Measurements from ENCODE around the gene KCNK6. TPM values are rescaled to one million over a fixed set of nuclear protein-coding genes. Genes with fewer than 3 reads are reported as not detected.
A peak's percentile ranks its signal among the peaks of the same experiment; 100 is the strongest.

Gene KCNK6
- total RNA-seq, 1 donor from 2014 or later: 2.7 TPM

DNA sequence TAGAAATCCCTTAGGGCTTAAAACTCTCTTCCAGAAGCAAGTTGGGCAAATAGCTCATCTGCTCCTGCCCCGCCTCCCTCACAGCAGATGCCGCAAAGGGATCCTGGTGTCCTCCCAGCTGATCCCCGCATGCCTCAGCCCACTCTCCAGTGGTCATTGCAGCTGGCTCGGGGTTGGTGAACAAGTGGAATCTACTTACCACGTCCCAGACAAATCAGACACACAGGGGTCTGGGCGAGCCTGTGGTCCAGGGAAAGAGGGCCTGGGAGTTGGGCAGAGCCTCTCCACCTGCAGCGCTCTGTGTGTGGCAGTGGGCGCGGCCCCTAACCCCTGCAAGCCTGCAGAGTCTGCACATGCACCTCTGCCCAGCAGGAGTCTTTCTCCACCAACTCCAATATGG, 26.4 kb upstream of the KCNK6 start:
- Mint-ChIP-seq H3K4me1 (ENCODE audit: low read depth, unreplicated experiment) (peaks cover 14% of the 10 kb centered on the region), H3K27ac (ENCODE audit: unreplicated experiment) (no peak overlapping the region), H3K27me3 (ENCODE audit: unreplicated experiment) (no peaks in the 10 kb centered on the region), H3K4me3 (ENCODE audit: unreplicated experiment) (peak overlapping the region; percentile 28), H3K36me3 (ENCODE audit: unreplicated experiment) (no peaks in the 10 kb centered on the region), H3K9me3 (ENCODE audit: unreplicated experiment) (peaks cover 2% of the 10 kb centered on the region)
- TF ChIP-seq CTCF (IDR thresholded peaks at IDR 0.05; ENCODE audit: partially characterized antibody, unreplicated experiment): no peak
- peak; percentile 41 for DNase-seq

DNA sequence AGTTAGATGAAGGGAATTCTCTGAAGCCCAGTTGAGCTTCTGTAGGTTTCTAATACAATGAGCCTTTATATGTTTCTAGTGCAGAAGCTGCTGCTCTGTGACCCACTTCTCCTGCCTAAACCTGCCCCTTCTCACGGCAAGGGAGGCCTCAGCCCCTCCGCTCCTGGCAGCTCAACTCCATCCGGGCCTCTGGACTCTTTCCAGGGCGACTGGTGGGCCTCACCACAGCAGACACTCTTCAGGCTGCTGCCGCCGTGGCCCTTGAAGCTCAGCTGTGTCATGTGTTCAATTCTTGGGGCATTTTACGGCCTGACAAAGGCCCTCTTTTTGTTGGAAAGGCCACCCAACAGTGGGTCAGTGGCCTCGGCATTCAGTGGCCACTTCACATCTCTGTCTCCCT, 25.6 kb upstream of the KCNK6 start:
- no peak for TF ChIP-seq CTCF (IDR thresholded peaks at IDR 0.05; ENCODE audit: partially characterized antibody, unreplicated experiment)
- peaks cover 3% of the 10 kb centered on the region for H3K9me3 Mint-ChIP-seq (ENCODE audit: unreplicated experiment)
- no peak for DNase-seq
- no peaks in the 10 kb centered on the region for H3K27me3 Mint-ChIP-seq (ENCODE audit: unreplicated experiment)
- H3K27ac Mint-ChIP-seq (ENCODE audit: unreplicated experiment): peak overlapping the region; percentile 33
- H3K4me3 Mint-ChIP-seq (ENCODE audit: unreplicated experiment): no peak overlapping the region
- H3K4me1 Mint-ChIP-seq (ENCODE audit: low read depth, unreplicated experiment): peaks cover 17% of the 10 kb centered on the region
- no peaks in the 10 kb centered on the region for H3K36me3 Mint-ChIP-seq (ENCODE audit: unreplicated experiment)

DNA sequence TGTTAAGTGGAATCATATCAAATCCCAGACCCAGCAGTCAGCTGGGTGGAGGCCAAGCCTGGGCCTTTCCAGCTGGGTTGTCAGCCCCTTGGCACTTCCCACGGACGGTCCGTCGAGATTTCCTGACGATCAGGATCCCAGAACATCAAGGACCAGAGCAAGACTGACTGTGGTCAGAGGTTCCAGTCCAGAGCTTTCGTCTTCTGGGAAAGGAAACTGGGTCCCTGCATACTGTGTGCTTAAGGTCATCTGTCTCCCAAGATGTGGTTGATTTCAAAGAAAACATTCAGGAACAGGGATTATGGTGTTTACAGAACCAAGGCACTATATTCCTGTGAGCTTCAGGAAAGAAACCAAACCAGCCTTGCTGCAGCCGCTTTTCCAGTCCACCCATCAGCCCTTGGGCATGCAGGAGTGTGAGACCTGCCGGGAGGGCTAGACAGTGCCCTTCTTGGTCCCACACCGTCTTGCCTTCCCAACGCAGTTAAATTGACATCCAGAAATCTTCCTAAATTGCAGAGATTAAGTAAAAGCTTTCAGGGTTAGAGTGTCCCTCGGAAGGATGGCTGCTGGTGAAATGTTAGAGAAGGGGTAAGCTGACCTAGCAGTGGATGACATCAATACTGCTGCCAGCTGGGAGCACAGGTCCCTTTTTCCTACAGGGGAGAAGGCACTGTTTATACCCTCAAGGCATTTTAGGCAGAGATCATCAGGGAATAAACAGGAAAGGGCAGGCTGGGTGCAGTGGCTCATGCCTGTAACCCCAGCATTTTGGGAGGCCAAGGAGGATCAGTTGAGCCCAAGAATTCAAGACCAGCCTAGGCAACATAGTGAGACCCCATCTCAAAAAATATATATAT, 20.6 kb upstream of the KCNK6 start:
- no peak for DNase-seq
- TF ChIP-seq CTCF (IDR thresholded peaks at IDR 0.05; ENCODE audit: partially characterized antibody, unreplicated experiment): no peak
- Mint-ChIP-seq H3K4me3 (ENCODE audit: unreplicated experiment) (no peak overlapping the region), H3K9me3 (ENCODE audit: unreplicated experiment) (peaks cover 3% of the 10 kb centered on the region), H3K27ac (ENCODE audit: unreplicated experiment) (peak overlapping the region; percentile 72), H3K4me1 (ENCODE audit: low read depth, unreplicated experiment) (peaks cover 17% of the 10 kb centered on the region), H3K27me3 (ENCODE audit: unreplicated experiment) (peaks cover 3% of the 10 kb centered on the region), H3K36me3 (ENCODE audit: unreplicated experiment) (no peaks in the 10 kb centered on the region)

DNA sequence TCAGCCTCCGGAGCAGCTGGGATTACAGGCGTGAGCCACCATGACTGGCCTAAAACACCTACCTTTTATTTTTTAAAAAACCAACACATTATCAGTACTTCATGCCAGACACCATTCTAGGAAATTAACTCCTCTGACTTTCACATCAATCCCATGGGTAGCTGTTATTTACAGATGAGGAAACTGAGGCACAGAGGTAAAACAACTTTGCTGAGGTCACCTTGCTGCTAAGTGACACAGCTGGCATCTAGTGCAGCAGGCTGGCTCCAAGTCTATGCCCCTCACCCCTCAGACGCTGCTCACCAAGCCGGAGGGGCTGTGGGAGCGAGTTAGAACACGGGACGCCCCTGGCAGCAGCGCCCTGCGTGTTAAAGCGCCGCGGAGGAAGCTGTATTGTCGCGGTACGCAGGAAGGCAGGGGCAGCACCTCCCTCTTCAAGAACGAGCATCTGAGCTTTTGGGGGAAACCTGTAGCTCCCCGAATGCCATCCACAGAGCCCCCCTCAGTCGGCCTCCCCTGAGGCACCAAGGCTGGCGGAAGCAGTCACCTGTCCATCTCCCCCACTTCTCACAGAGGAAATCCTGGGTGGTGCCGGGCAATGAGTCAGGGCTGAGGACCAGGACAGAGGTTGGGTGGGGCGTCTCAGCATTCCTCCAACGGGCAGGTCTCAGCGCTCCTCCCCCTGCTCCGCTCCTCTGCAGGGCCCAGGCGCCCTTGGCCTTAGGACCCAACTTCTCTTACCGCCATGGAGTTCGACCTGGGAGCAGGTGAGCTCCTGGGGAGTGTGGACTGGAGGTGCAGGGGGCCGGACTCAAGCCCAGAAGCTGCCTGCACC, 15.9 kb upstream of the KCNK6 start, which contains the start of gene C19orf33:
Gene C19orf33 (plus strand): TSS at position 735 of the 835 bp plus-strand sequence. CDS start 11 bp downstream, at position 746.
- no peak for TF ChIP-seq CTCF (IDR thresholded peaks at IDR 0.05; ENCODE audit: partially characterized antibody, unreplicated experiment)
- Mint-ChIP-seq H3K27ac (ENCODE audit: unreplicated experiment) (no peak within 1 kb of the TSS), H3K9me3 (ENCODE audit: unreplicated experiment) (peaks cover 4% of the 10 kb centered on the region), H3K36me3 (ENCODE audit: unreplicated experiment) (no peaks in the 10 kb centered on the region), H3K27me3 (ENCODE audit: unreplicated experiment) (peaks cover 6% of the 10 kb centered on the region), H3K4me1 (ENCODE audit: low read depth, unreplicated experiment) (peaks cover 18% of the 10 kb centered on the region), H3K4me3 (ENCODE audit: unreplicated experiment) (peak within 1 kb of the TSS; percentile 30)
- no peak for DNase-seq
